GM21515 (cell line): ENCODE data around the gene ADAMTS8.

ENCODE experiments used
- ATAC-seq: cut with Tn5 transposase; IDR thresholded peaks from one replicate; pipeline ENCODE4 v1.9.1; 2021; ENCODE audit not compliant: unreplicated experiment

ADAMTS8 gene

GRCh38 chr11:130421199-130421585 lies 7.2 kb downstream of the ADAMTS8 start:
- ATAC-seq: no peak

- no peak for ATAC-seq
These were observed 7.8 kb downstream of the ADAMTS8 start for GRCh38 chr11:130420478-130421198.

GRCh38 chr11:130418756-130419155 lies 9.7 kb downstream of the ADAMTS8 start:
- no peak for ATAC-seq

DNA sequence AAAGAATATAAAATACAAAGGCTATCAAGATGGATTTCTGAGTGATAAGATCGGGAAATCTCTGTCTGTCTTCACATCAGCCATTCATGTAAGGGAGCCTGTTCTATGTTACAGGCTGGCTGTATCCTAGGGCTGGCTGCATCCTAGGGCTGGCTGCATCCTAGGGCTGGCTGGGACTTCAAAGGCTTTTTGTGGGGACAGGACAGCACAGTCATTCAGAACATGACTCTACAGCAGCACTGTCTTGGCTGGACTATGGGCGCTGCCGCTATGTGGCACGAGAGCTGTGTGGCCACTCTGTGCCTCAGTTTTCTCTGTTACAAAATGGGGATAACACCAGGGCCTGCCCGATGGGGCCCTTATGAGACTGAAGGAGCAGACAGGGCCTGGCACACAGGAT lies 10.2 kb downstream of the ADAMTS8 start:
- ATAC-seq: no peak

DNA sequence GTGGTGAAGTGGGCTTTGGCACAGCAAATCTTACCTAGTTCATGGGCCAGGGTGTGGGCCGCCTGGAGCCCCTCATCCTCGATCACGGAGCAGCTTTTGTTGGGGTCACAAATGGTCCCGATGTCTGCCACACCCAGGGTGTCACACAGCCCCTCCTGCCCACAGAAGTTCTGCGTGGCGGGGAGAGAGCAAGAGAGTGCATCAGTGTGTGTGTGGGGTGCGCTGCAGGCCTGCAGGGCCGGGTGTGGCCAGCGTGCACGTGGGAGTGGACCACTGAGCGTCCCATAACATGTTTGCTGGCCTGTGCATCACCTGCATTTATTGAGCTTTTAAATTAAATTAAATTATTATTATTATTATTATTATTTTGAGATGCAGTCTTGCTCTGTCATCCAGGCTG lies 11.5 kb downstream of the ADAMTS8 start:
- no peak for ATAC-seq

DNA sequence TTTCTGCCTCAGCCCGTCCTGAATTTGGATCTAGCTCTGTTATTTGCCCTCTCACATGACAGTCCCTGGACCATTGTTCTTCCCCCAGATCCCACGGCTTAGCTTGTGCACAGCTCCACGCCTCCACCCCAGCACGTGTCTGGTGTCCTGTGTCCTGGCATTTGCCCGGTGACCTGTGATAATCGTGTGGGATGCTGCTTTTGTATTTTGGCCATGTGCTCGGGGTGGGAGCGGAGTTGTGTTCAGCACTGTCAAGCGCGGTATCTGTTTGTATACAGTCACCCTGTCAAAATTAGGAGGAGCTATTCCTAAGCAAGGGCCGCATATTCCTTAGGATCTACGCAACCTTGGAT lies 11.9 kb downstream of the ADAMTS8 start:
- ATAC-seq: no peak

DNA sequence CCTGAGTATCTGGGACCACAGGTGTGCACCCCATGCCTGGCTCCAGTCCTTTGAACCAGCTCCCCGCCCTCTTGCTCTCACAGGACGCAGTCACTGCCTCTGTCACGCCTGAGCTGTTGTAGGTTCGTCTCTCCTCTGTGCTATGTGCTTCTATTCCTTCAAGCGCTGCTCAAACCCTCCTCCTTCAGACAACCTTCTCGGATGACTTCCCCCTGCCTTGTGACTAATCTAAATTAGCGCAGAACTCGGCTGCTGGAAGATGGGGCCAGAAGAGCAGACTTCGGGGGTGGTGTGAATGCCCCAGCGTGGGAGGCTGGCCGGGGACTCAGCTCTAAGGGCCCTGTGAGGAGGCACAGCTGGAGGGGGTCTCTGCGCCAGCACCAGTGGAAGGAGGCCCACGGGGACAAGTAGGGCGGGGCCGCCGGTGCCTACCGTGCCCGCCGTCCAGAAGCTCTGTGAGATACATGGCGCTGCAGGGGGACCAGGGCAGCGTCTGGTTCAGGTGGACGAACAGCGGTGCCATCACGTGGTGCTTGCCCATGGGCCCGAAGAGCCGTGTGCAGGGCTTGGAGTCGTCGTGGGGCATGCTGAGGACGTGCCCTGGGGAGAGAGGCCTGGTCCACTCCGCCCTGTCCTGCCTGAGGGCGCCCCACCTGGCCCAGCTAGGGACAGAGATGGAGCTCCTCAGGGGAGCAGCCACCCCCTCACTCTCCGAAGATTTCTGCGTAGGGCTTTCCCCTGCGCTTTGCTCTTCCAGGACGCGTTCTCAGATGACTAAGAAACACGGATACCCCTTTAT lies 12.5 kb downstream of the ADAMTS8 start:
- ATAC-seq: no peak

DNA sequence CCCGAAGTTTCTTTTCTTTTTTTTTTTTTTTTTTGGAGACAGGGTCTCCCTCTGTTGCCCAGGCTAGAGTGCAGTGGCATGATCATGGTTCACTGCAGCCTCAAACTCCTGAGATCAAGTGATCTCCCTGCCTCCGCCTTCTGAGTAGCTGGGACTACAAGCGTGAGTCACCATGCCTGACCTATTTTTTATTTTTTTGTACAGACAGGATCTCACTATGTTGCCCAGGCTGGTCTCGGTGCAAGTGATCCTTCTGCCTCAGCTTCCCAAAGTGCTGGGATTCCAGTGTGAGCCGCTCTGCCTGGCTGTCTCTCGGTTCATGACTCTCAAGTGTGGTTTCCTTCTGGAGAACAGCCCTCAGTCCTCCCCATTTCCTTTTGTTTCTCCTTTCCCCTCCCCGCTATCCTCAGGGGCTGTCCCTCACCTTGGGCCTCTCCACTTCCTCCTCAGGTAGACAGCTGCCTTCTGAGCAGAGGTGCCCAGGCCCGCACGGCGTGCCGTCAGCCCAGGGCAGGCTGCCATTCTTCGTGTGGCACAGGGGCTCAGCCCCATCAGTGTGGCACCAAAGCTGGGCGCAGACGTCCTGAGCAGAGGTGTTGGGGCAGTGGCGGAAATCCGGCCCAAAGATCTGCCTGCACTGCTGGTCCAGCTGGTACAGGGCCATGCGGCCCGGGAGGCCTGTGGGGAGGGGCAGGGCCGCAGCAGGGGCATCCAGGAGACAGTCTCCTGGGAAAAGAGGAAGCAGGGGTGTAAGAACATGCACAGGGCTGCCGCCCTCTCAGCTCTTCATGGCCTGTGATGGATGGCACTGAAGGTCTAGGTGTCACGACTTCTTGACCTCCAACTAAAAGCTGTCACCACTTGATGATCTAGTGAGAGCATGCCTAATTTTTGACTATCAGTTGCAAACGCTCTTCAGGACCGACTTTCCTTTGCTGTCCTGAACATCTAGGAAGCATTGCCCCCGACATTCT lies 14.0 kb downstream of the ADAMTS8 start:
- ATAC-seq: no peak

GRCh38 chr11:130413405-130414106 lies 14.9 kb downstream of the ADAMTS8 start:
- ATAC-seq: no peak

DNA sequence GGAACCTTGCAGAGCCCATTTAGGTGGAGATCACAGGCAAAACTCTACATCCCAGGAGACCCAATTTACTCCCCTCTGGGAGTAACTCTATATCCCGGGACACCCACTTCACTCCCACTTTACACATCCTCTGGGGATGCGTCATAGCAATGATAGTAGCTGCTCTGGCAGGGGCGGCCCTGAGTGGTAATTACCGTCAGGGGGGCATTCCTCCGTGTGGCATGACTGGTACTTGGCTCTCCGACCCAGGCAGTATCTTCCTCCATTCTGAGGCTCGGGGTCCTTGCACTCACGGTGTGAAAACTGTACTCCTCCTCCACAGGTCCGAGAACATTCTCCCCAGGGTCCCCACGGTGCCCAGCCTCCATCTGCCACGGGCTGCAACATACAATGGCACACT lies 17.2 kb downstream of the ADAMTS8 start:
- no peak for ATAC-seq

DNA sequence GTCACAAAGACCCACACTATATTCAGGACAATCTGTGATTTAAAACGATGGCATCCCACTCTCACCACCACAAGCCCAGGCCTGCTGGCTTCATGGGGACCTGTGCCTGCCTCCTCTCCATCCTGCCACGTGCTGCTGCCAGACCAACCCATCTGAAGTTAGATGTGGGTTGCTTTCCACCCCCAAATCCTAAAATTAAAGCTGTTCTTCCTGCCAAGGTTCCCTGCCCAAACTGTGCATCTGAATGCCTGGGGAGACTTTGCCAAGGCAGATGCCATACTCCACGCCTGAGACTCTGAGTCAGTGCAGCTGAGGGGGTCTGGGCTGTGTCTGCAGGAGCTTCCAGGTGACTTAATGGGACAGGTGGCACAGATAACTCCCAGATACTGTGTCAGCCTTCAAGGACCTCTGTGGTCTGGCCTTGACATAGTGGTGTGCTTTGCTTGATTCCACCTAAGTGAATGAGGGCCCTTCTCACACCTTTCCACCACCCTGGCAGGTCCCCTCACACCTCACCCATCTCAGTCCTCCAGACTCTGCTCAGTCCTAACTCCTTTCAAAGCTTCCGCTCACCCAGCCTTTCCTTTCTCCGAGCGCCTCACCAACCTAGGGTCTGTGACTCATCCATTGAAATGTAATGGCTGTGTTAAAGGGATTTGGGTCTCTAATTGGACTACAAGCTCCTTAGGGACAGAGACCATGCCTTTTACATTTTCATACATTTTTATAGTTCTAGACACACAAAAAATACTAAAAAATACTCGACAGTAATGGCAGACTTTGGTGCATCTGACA lies 18.6 kb downstream of the ADAMTS8 start:
- no peak for ATAC-seq

DNA sequence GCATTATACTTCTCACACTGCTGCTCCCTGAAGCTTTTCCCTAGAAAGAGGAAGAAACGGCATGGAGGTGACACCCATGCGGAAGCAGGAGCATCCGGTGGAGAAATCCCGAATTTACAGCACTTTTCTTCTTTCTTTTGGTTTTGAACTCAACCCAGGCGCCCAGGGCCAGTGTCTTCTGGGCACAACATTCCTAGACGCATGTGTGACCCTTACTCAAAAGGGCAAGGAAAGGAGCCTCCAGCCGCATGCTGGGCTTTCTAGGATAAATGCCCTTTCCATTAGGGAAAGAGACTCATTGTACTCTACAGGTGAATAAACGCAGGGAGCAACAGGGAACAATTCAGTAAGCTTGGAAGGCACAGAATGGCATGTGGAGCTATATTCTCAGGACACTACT lies 19.5 kb downstream of the ADAMTS8 start:
- no peak for ATAC-seq

- ATAC-seq: no peak
These were observed 20.0 kb downstream of the ADAMTS8 start for GRCh38 chr11:130408401-130408890.

- no peak for ATAC-seq
These were observed 20.4 kb downstream of the ADAMTS8 start for GRCh38 chr11:130407978-130408377.

- ATAC-seq: no peak
These were observed 23.0 kb downstream of the ADAMTS8 start for GRCh38 chr11:130405428-130405827.

GRCh38 chr11:130404727-130405126 lies 23.7 kb downstream of the ADAMTS8 start:
- no peak for ATAC-seq

GRCh38 chr11:130403967-130404366 lies 24.4 kb downstream of the ADAMTS8 start:
- no peak for ATAC-seq

- ATAC-seq: no peak
These were observed 25.1 kb downstream of the ADAMTS8 start for GRCh38 chr11:130403271-130403804.

DNA sequence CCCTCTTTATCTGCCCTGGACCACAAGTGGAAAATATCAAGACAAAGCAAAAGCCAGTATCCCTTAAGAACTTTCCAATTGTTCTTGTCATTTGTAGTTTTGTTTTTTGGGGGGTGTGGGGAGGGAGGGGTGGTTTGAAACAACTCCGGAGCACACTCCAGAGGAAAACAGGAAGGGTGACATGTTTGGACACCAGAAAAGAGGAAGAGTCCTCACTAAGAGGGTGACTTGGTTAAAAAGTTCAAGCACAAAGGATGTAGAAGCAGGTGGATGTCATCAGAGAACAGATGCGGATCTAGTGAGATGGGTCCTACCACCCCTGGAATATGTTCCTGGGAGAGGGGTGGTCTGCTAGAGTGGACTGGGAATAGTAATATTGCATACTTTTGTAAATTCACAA lies 25.8 kb downstream of the ADAMTS8 start:
- ATAC-seq: no peak
